ENCODE measurements around the gene CLEC5A. TPM values are rescaled to one million over a fixed set of nuclear protein-coding genes. Genes with fewer than 3 reads are reported as not detected.

CLEC5A gene
- total RNA-seq, 1 experiment from 2014 or later, result not detected

DNA sequence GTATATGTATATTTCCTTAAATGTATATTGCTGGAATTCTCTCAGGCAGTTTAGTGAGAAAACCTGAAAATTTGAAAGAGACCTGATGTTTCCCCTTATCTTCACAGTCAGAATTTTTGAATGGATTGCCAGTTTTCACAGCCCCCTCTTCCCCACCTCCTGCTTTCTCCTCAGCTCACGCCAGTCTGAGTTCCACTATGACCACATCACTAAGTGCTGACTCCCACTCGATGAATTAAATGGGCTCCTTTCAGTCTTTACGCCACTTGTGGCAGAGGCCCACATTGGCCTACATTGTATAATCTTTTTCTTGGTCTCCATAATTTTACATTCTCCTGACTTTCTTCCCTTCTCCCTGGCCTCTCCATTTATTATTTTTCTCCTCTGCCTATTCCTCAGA is 3.1 kb upstream of the CLEC5A start:
- H3K27ac Mint-ChIP-seq, result no peak overlapping the region

More for the DNA sequence above, 3.1 kb upstream of the CLEC5A start:
- Histone ChIP-seq H3K4me1 (ENCODE audit: insufficient read depth, low read length) (no peaks in the 10 kb centered on the region; the same call in 1 of the 2 replicates), H3K4me2 (ENCODE audit: insufficient read depth, insufficient read length, low read length) (no peak overlapping the region), H3K27me3 (ENCODE audit: insufficient read depth, low read length) (no peaks in the 10 kb centered on the region), H3K4ac (ENCODE audit: low read depth, low read length) (no peak overlapping the region), H3K27ac (ENCODE audit: insufficient read length, low read depth, low read length) (no peak overlapping the region), H3K18ac (ENCODE audit: insufficient read length, low read depth, low read length) (no peak overlapping the region), H2BK12ac (ENCODE audit: insufficient read length, low read depth, low read length) (no peak overlapping the region), H3T11ph (ENCODE audit: low read length) (no peak overlapping the region), H4K20me1 (ENCODE audit: control insufficient read depth, insufficient read depth, insufficient read length) (no peaks in the 10 kb centered on the region), H4K91ac (ENCODE audit: insufficient read length, low read depth, low read length) (no peak overlapping the region), H3K79me1 (ENCODE audit: insufficient read depth, low read depth, low read length, poor library complexity, severe bottlenecking) (no peaks in the 10 kb centered on the region), H3K79me2 (ENCODE audit: insufficient read depth, low read length) (no peaks in the 10 kb centered on the region), H2BK20ac (ENCODE audit: low read depth, low read length, poor library complexity, severe bottlenecking) (no peak overlapping the region), H3K56ac (ENCODE audit: insufficient read length, low read depth, low read length) (no peak overlapping the region), H2BK15ac (ENCODE audit: low read depth, low read length) (no peak overlapping the region), H3K9ac (ENCODE audit: extremely low read depth, insufficient read length, low read length) (no peak overlapping the region), H3K9me3 (ENCODE audit: control insufficient read depth, low read depth, low read length) (no peaks in the 10 kb centered on the region), H2BK120ac (ENCODE audit: low read depth, low read length, poor library complexity, severe bottlenecking) (no peak overlapping the region), H3K23me2 (ENCODE audit: insufficient read length, low read depth, low read length, poor library complexity, severe bottlenecking) (no peaks in the 10 kb centered on the region), H2AK5ac (ENCODE audit: insufficient read length, low read length) (no peak overlapping the region), H3K23ac (ENCODE audit: insufficient read length, low read depth, low read length) (no peak overlapping the region), H3K14ac (ENCODE audit: insufficient read depth, low read length) (no peak overlapping the region), H2BK5ac (ENCODE audit: insufficient read length, low read length) (no peak overlapping the region), H2AFZ (ENCODE audit: low read length) (no peak overlapping the region), H4K8ac (replicated peaks; ENCODE audit: insufficient read length, low read depth, low read length) (no peak overlapping the region), H4K5ac (ENCODE audit: insufficient read length, low read depth, low read length) (no peak overlapping the region)
- peaks cover 9 to 10% of the 10 kb centered on the region in 2 experiments for H3K4me1 Mint-ChIP-seq
- no CpG with 5 or more reads among the region's 3 CpGs for WGBS (ENCODE audit: extremely low coverage, insufficient read length, low lambda C conversion rate)
- no peaks in the 10 kb centered on the region; a peak in 1 of 7 replicates for H3K36me3 Mint-ChIP-seq (ENCODE audit: insufficient read depth in 1 of 3, low read depth in 3 of 3)
- H3K27me3 Mint-ChIP-seq (ENCODE audit: low read depth), result no peaks in the 10 kb centered on the region
- no peak overlapping the region for H3K4me3 Mint-ChIP-seq
- H3K9me3 Mint-ChIP-seq, result no peaks in the 10 kb centered on the region
- TF ChIP-seq CTCF (conservative IDR thresholded peaks at IDR 0.05), result no peak
- no peak for DNase-seq
